GM12891 (cell line): ENCODE results near the gene RAB30.

ENCODE experiments used
- POLR2A ChIP-seq: IDR thresholded peaks from 2 replicates; pipeline ENCODE4 v1.6.1; 2011; ENCODE audit warnings: low read depth, low read length, control low read depth
- POLR2AphosphoS5 ChIP-seq: IDR thresholded peaks from 2 replicates; pipeline ENCODE4 v1.6.1; 2011; ENCODE audit warnings: low read depth, low read length, control low read depth
- SPI1 ChIP-seq: IDR thresholded peaks from 2 replicates; pipeline ENCODE4 v1.6.1; 2011; ENCODE audit warnings: low read depth, low read length, control low read depth
- TAF1 ChIP-seq: IDR thresholded peaks from 2 replicates; pipeline ENCODE4 v1.6.1; 2011; ENCODE audit warnings: low read depth, low read length, control low read depth

DNA sequence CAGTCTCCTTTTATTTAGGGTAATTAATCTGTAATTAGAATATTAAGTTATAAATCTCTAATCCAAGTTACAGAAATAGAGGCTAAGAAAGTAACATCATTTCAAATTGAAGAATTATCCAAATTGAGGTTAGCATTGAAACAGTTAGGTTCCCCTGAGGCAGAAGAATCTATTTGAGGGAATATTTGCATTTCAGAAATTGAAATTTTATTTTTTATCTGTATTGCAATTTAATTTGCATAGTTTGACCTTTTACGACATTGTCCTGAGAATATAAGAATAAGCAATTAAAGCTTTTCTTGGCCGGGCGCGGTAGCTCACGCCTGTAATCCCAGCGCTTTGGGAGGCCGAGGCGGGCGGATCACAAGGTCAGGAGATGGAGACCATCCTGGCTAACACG lies 142.6 kb downstream of the RAB30 start:
- no peak for TF ChIP-seq TAF1
- TF ChIP-seq POLR2AphosphoS5: no peak
- TF ChIP-seq POLR2A: no peak
- no peak for TF ChIP-seq SPI1
